GM21576 (cell line): Measurements from ENCODE around the gene NARF.

ENCODE experiments used
- ATAC-seq: cut with Tn5 transposase; IDR thresholded peaks from one replicate; pipeline ENCODE4 v1.9.1; 2021; ENCODE audit warnings: mild to moderate bottlenecking, moderate library complexity; ENCODE audit not compliant: unreplicated experiment

NARF gene

GRCh38 chr17:82433560-82434215 lies 24.9 kb upstream of the NARF start:
- ATAC-seq, result no peak

DNA sequence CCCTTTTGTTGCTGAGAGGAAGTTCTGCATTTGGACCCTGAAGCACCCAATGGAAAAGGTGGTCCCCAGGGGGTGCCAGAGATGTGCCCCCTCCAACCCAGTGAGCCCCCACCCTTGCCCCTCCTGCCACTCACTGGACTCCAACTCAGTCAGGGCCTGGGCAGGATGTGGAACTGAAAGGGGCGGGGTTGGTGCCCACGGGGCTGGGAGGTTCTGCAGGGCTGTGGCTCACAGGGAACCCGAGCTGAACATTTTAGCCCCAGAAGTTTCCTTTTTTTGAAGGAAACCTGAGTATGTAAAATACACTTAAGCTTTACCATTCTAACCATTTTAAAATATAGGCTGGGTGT lies 24.4 kb upstream of the NARF start:
- no peak for ATAC-seq

DNA sequence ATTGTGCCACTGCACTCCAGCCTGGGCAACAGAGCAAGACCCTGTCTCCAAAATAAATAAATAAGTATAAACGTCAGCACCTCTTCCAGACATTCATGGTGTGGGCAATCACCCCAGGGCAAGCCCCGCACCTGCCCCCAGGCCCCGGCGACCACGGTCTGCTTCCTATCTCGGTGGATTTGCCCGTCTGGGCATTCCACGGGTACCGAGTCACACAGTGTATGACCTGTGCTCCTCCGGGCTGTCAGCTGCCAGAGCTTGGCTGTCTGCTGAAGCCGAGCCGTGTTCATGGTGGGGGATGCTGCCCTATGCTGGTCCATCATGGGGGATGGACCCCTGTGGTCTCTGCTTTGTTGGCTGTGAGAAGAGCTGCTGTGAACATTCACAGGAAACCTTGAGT lies 23.4 kb upstream of the NARF start:
- no peak for ATAC-seq

GRCh38 chr17:82435601-82436583 lies 22.6 kb upstream of the NARF start:
- no peak for ATAC-seq

- no peak for ATAC-seq
Observed at GRCh38 chr17:82436601-82437324, 21.8 kb upstream of the NARF start.

DNA sequence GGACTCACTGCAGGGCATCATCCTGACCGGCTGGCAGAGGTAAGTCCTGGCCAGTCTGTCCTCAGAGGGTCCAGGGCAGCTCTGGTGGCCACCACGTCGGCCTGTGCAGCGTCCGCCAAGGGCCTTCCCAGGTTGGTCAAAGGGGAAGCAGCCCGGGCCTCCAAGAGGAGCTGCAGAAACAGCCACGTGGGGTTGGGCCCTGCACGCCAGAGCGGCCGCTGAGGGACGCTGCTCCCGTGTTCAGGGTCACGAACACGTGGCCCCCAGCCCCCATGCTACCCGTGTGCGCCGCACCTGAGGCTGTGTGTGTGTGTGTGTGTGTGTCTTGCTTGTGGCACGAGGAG lies 21.2 kb upstream of the NARF start:
- ATAC-seq, result no peak

- ATAC-seq, result no peak
Observed at GRCh38 chr17:82438401-82439193, 19.9 kb upstream of the NARF start.

DNA sequence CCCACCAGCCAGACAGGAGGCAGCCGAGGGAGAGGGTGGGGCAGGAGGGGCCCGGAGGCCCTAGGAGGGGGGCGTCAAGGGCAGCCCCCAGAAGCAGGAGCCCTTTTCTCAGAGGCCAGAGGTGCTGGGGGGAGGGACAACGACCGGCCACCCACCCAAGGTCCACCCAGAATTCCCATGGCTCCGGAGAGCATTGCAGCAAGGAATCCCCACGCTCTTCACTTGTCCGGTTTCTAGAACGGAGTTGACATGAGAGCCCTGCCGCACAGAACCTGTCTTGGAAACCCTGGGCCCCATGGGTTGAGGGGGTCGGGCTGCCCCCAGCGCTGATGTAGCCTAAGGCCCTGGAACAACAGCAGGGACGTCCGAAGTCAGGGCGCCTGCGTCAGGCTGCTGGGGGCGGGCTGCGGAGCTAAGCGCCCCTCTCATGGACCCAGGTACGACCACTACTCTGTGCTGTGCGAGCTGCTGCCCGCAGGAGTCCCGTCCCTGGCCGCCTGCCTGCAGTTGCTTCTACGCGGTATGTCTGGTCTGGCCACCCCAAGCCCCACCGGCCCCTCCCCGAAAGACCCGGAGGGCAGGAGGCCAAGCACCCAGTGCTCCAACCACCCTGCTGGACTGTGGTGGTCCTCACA lies 19.2 kb upstream of the NARF start:
- no peak for ATAC-seq

GRCh38 chr17:82439829-82440365 lies 18.6 kb upstream of the NARF start:
- no peak for ATAC-seq

GRCh38 chr17:82440469-82440981 lies 18.0 kb upstream of the NARF start:
- ATAC-seq, result no peak

- ATAC-seq, result no peak
Observed at GRCh38 chr17:82440991-82441627, 17.4 kb upstream of the NARF start.

DNA sequence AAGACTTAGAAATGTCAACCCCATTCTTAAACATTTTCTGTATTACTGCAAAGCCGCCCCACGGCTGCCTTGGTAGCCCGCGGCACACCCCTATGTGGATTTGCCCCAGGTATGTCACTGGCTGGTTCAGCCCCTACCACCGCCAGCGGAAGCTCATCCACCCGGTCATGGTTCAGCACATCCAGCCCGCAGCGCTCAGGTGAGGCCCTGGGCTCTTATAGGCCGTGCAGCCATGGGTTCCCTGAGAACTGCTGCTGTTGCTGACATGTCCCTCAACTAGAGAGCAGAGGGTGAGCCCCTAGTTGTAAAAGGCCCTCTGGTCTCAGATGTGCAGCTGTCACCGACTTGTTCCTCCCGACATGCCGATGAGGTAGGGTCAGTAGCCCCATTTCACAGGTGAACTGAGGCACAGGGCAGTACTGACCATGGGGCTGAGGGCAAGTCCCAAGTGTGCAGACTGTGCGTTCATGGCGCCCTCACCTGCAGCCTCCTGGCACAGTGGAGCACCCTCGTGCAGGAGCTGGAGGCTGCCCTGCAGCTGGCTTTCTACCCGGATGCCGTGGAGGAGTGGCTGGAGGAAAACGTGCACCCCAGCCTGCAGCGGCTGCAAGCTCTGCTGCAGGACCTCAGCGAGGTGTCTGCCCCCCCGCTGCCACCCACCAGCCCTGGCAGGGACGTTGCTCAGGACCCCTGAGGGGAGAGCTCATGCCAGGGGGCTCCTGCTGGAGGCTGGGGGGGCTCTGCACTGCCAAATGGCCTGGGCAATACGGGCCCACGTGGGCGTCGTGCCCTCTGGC lies 16.7 kb upstream of the NARF start:
- ATAC-seq, result no peak

GRCh38 chr17:82442643-82443464 lies 15.7 kb upstream of the NARF start:
- no peak for ATAC-seq

DNA sequence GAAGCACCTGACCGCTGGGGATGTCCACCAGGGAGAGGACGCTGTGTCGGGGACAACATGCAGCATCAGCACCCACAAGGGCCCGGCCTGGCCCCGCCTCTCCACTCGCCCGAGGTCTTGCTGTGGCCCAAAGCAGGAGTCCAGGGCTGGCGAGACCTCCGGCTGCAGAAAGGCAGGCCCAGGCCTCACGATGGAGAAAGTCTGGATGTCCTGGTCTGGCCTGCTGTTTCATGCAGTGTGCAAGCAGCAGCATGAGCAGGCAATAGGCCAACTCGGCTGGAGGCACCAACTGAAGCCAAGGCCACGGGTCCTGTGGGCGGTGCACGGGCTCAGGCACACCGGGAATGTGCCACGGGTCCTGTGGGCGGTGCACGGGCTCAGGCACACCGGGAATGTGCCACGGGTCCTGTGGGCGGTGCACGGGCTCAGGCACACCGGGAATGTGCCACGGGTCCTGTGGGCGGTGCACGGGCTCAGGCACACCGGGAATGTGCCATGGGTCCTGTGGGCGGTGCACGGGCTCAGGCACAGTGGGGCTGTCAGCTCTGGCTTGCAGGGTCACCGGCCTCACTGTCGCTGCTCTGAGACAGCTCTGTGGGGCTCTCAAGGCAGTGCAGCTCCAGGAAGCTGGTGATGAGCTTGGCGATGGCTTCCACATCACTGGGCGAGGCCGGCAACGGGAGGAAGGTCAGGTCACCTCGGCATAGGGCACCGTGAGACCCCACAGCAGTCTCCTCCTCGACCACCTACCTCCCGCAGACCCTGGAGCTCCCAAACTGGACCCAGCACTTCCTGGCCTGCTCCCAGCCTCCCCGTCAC lies 14.9 kb upstream of the NARF start:
- ATAC-seq, result no peak

GRCh38 chr17:82444284-82444893 lies 14.2 kb upstream of the NARF start:
- no peak for ATAC-seq

GRCh38 chr17:82444941-82445521 lies 13.5 kb upstream of the NARF start:
- no peak for ATAC-seq
